ENCODE measurements around the gene CTTNBP2NL.

The CTTNBP2NL gene

GRCh38 chr1:112504661-112505399, 108.8 kb downstream of the CTTNBP2NL start:
- TF ChIP-seq CTCF (IDR thresholded peaks at IDR 0.05) (no peak), ZFX (IDR thresholded peaks at IDR 0.05; ENCODE audit: borderline replicate concordance) (no peak)
- H3K27ac ChIP-seq: no peak overlapping the region

- no peak overlapping the region for H3K27ac ChIP-seq
- TF ChIP-seq ZFX (IDR thresholded peaks at IDR 0.05; ENCODE audit: borderline replicate concordance) (no peak), CTCF (IDR thresholded peaks at IDR 0.05) (no peak)
These were observed 109.4 kb downstream of the CTTNBP2NL start for GRCh38 chr1:112505400-112505785.

GRCh38 chr1:112505878-112506277, 109.9 kb downstream of the CTTNBP2NL start:
- TF ChIP-seq ZFX (IDR thresholded peaks at IDR 0.05; ENCODE audit: borderline replicate concordance) (no peak), CTCF (IDR thresholded peaks at IDR 0.05) (no peak)

GRCh38 chr1:112506306-112506705, 110.3 kb downstream of the CTTNBP2NL start:
- H3K27ac ChIP-seq: no peak overlapping the region
- TF ChIP-seq ZFX (IDR thresholded peaks at IDR 0.05; ENCODE audit: borderline replicate concordance) (no peak), CTCF (IDR thresholded peaks at IDR 0.05) (no peak)

More at GRCh38 chr1:112505878-112506277, 109.9 kb downstream of the CTTNBP2NL start:
- no peak overlapping the region for H3K27ac ChIP-seq

GRCh38 chr1:112506731-112507130, 110.7 kb downstream of the CTTNBP2NL start:
- no peak overlapping the region for H3K27ac ChIP-seq
- TF ChIP-seq CTCF (IDR thresholded peaks at IDR 0.05) (no peak), ZFX (IDR thresholded peaks at IDR 0.05; ENCODE audit: borderline replicate concordance) (no peak)

- TF ChIP-seq CTCF (IDR thresholded peaks at IDR 0.05) (no peak), ZFX (IDR thresholded peaks at IDR 0.05; ENCODE audit: borderline replicate concordance) (no peak)
These were observed 111.3 kb downstream of the CTTNBP2NL start for GRCh38 chr1:112507336-112507735.

GRCh38 chr1:112507921-112508277, 111.9 kb downstream of the CTTNBP2NL start:
- no peak overlapping the region for H3K27ac ChIP-seq

More at GRCh38 chr1:112507336-112507735, 111.3 kb downstream of the CTTNBP2NL start:
- no peak overlapping the region for H3K27ac ChIP-seq

More at GRCh38 chr1:112507921-112508277, 111.9 kb downstream of the CTTNBP2NL start:
- TF ChIP-seq ZFX (IDR thresholded peaks at IDR 0.05; ENCODE audit: borderline replicate concordance) (no peak), CTCF (IDR thresholded peaks at IDR 0.05) (no peak)

Measured in 22Rv1 (cell line).